H1 (cell line): ENCODE data around the gene PLEKHH2. TPM values are rescaled to one million over a fixed set of nuclear protein-coding genes. Genes with fewer than 3 reads are reported as not detected.

Experiments used
- CREB1 ChIP-seq: IDR thresholded peaks from 2 replicates; pipeline ENCODE4 v1.6.1; 2012; ENCODE audit warnings: inconsistent platforms
- EP300 ChIP-seq, 2 experiments: IDR thresholded peaks; 1 replicate in 1 of 2; 2 replicates in 1 of 2; pipeline ENCODE4 v1.6.1; 2011 to 2012; ENCODE audit warnings: low read depth in 2 of 2, low read length in 2 of 2, mild to moderate bottlenecking in 2 of 2, borderline replicate concordance in 1 of 2, inconsistent platforms in 1 of 2, moderate library complexity in 1 of 2
- EZH2 ChIP-seq: fragments of 200-600 bp; sonication (generic); IDR thresholded peaks from 2 replicates; pipeline ENCODE4 v1.7.1; 2012; ENCODE audit warnings: low read depth, mild to moderate bottlenecking, moderate library complexity, low read length, inconsistent platforms; ENCODE audit not compliant: severe bottlenecking
- GTF2F1 ChIP-seq: IDR thresholded peaks from 2 replicates; pipeline ENCODE4 v1.6.1; 2012; ENCODE audit warnings: low read depth, low read length, improper control_type of control experiment, borderline replicate concordance
- KDM1A ChIP-seq: fragments of 200-600, 300-600 bp; sonication (generic); IDR thresholded peaks from 2 replicates; pipeline ENCODE4 v1.7.1; 2016; ENCODE audit warnings: mild to moderate bottlenecking, low read length, borderline replicate concordance
- KDM4A ChIP-seq: IDR thresholded peaks from one replicate; pipeline ENCODE4 v1.7.1; 2012; ENCODE audit warnings: low read depth, mild to moderate bottlenecking, moderate library complexity, low read length, inconsistent platforms; ENCODE audit not compliant: severe bottlenecking
- SAP30 ChIP-seq: fragments of 300-600 bp; sonication (generic); IDR thresholded peaks from 2 replicates; pipeline ENCODE4 v1.7.1; 2012; ENCODE audit warnings: low read length, moderate library complexity, mild to moderate bottlenecking, inconsistent platforms; ENCODE audit not compliant: insufficient read depth, insufficient replicate concordance
- SIN3A ChIP-seq, 2 experiments: IDR thresholded peaks in 1 of 2; conservative IDR thresholded peaks in 1 of 2; 2 replicates each; pipeline ENCODE4 v1.6.1; 2011 to 2012; ENCODE audit warnings: low read length in 2 of 2, improper control_type of control experiment in 1 of 2, low read depth in 1 of 2, mild to moderate bottlenecking in 1 of 2
- SIRT6 ChIP-seq: IDR thresholded peaks from one replicate; pipeline ENCODE4 v1.7.1; 2012; ENCODE audit warnings: low read length, inconsistent platforms
- SP4 ChIP-seq: IDR thresholded peaks from 2 replicates; pipeline ENCODE4 v1.6.1; 2012; ENCODE audit warnings: low read length, inconsistent platforms
- SUZ12 ChIP-seq: fragments of 200-600 bp; sonication (generic); IDR thresholded peaks from 2 replicates; pipeline ENCODE4 v1.6.1; 2012; ENCODE audit warnings: mild to moderate bottlenecking, inconsistent platforms, low read length, moderate library complexity, mixed read lengths
- TAF1 ChIP-seq: IDR thresholded peaks from 2 replicates; pipeline ENCODE4 v1.6.1; 2011; ENCODE audit warnings: mild to moderate bottlenecking, low read depth, low read length
- polyA plus RNA-seq, 7 experiments: library from polyadenylated mRNA; depleted of rRNA in 3 of 7; stranded (reverse) in 5 of 7; unstranded in 2 of 7; fragments of >200 nt in 5 of 7; fragments of 200-250 nt in 2 of 7; gene quantifications; 1 replicate in 5 of 7; 2 replicates in 1 of 7; 4 replicates in 1 of 7; pipeline versions ENCODE4 v1.2.1 to v1.2.3, GENCODE V29; 2011 to 2013; ENCODE audit warnings: missing spikeins in 2 of 7, mixed read lengths in 2 of 7
- total RNA-seq: library from RNA; stranded (reverse); fragmentation: NEBNext Ultra II Directional; extraction: Animal tissue kit (Norgen Biotek cat#: 25700); gene quantifications from 2 replicates; pipeline ENCODE4 v1.2.1, GENCODE V29; 2021

The PLEKHH2 gene
- total and polyA plus RNA-seq, 2 of the 8 experiments (the other 6 are each of a cell fraction or from before 2014, with no cell fraction given): 2.2 to 5.0 TPM

- TF ChIP-seq GTF2F1: no peak
- TF ChIP-seq SIRT6: no peak
- TF ChIP-seq SAP30: no peak
- no peak for TF ChIP-seq KDM1A
- peak; percentile 82 for TF ChIP-seq CREB1
- no peak for TF ChIP-seq EZH2
- peak; percentile 79 for TF ChIP-seq KDM4A
- TF ChIP-seq TAF1: peak; percentile 74; the same call in 1 of the 2 replicates
- 0 out of 2 replicates have a peak, but pooled peaks have one; percentile 26 for TF ChIP-seq SUZ12
- TF ChIP-seq SIN3A (conservative IDR thresholded peaks at IDR 0.05 in 1 of 2, IDR thresholded peaks at IDR 0.05 in 1 of 2; ENCODE audit: low read depth in 1 of 2, low read length in 2 of 2): 0 out of 4 replicates have a peak, but pooled peaks of 1 of the 2 experiments have one; percentile 35
- TF ChIP-seq SP4: peak; percentile 96
- no peak for TF ChIP-seq EP300 (IDR thresholded peaks at IDR 0.05; ENCODE audit: borderline replicate concordance in 1 of 2, low read depth in 2 of 2, low read length in 2 of 2)
Observed at GRCh38 chr2:43637030-43637803, at the start of gene PLEKHH2 (continued).
